DOHH2 (cell line): ENCODE results near the gene KCNIP1.

ENCODE experiments used
- H3F3A ChIP-seq: fragments of 200-600 bp; sonication (generic), shearing (Covaris generic); 2 replicates; pipeline ENCODE4 v1.6.0; 2016; ENCODE audit warnings: antibody characterized with exemption, mild to moderate bottlenecking; ENCODE audit not compliant: control insufficient read depth, insufficient read depth
- H3K27ac ChIP-seq: fragments of 200-600 bp; sonication (generic); 2 replicates; pipeline ENCODE4 v1.5.1; 2014; ENCODE audit warnings: low read depth, mild to moderate bottlenecking, low read length, moderate library complexity
- H3K27me3 ChIP-seq: fragments of 200-600 bp; sonication (generic); 2 replicates; pipeline ENCODE4 v1.6.1; 2014; ENCODE audit warnings: mild to moderate bottlenecking, low read length, mixed read lengths; ENCODE audit not compliant: control insufficient read depth
- H3K36me3 ChIP-seq: fragments of 200-600 bp; sonication (generic); 2 replicates; pipeline ENCODE4 v1.6.1; 2014; ENCODE audit warnings: mild to moderate bottlenecking, low read length, moderate library complexity, mixed read lengths; ENCODE audit not compliant: control insufficient read depth
- H3K4me1 ChIP-seq: fragments of 200-600 bp; sonication (generic); 2 replicates; pipeline ENCODE4 v1.6.1; 2014; ENCODE audit warnings: mild to moderate bottlenecking, low read length, mixed read lengths; ENCODE audit not compliant: control insufficient read depth
- H3K4me2 ChIP-seq: fragments of 200-600 bp; sonication (generic); 2 replicates; pipeline ENCODE4 v1.6.0; 2014; ENCODE audit warnings: mild to moderate bottlenecking, low read length, moderate library complexity
- H3K4me3 ChIP-seq: fragments of 200-600 bp; sonication (generic); 2 replicates; pipeline ENCODE4 v1.5.1; 2014; ENCODE audit warnings: mild to moderate bottlenecking, low read length, mixed read lengths
- H3K79me2 ChIP-seq: fragments of 200-600 bp; sonication (generic); 2 replicates; pipeline ENCODE4 v1.6.1; 2014; ENCODE audit warnings: mild to moderate bottlenecking, low read length, mixed read lengths; ENCODE audit not compliant: control insufficient read depth
- H3K9me2 ChIP-seq: fragments of 200-600 bp; sonication (generic); replicated peaks from 2 replicates; pipeline ENCODE4 v1.6.1; 2014; ENCODE audit warnings: mild to moderate bottlenecking, low read length, mixed read lengths; ENCODE audit not compliant: control insufficient read depth
- H3K9me3 ChIP-seq: fragments of 200-600 bp; sonication (generic); 2 replicates; pipeline ENCODE4 v1.6.1; 2014; ENCODE audit warnings: antibody characterized with exemption, low read length, mixed read lengths; ENCODE audit not compliant: control insufficient read depth, insufficient read depth
- H4K20me1 ChIP-seq: fragments of 200-600 bp; sonication (generic); 2 replicates; pipeline ENCODE4 v1.6.0; 2014; ENCODE audit warnings: low read depth, mild to moderate bottlenecking, antibody characterized with exemption, low read length, moderate library complexity; ENCODE audit not compliant: control insufficient read depth, insufficient read depth
- EZH2phosphoT487 ChIP-seq: fragments of 200-600 bp; sonication (generic); IDR thresholded peaks from 2 replicates; pipeline ENCODE4 v1.6.1; 2017; ENCODE audit warnings: borderline replicate concordance, mild to moderate bottlenecking, antibody characterized with exemption, low read length, moderate library complexity, mixed read lengths
- TF ChIP-seq, protein P1 (sequence below): fragments of 200-600 bp; sonication (generic); IDR thresholded peaks from one replicate; pipeline ENCODE4 v1.5.1; 2014; ENCODE audit warnings: antibody characterized with exemption, mild to moderate bottlenecking, low read depth, low read length; ENCODE audit not compliant: poor library complexity, severe bottlenecking

The KCNIP1 gene

DNA sequence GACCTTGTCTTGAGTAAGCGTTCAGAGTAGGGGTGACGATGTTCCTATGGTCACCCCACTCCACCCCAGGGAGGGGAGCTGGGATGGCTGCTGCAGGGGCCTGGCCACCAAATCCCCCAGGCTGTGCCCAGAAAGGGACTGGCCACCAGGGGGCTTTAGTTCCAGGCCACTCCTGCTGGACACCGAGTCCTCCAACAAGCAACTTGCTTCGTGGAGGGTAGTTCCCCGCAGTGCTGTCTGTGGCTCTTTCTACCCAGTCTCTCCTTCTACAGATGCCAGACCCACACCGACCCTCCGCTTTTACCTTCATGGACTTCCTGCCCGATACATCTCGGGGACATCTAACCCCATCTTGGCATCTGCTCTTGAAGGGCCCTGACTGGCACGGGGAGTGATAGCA is 244.0 kb downstream of the KCNIP1 start:
- TF ChIP-seq, protein P1, sequence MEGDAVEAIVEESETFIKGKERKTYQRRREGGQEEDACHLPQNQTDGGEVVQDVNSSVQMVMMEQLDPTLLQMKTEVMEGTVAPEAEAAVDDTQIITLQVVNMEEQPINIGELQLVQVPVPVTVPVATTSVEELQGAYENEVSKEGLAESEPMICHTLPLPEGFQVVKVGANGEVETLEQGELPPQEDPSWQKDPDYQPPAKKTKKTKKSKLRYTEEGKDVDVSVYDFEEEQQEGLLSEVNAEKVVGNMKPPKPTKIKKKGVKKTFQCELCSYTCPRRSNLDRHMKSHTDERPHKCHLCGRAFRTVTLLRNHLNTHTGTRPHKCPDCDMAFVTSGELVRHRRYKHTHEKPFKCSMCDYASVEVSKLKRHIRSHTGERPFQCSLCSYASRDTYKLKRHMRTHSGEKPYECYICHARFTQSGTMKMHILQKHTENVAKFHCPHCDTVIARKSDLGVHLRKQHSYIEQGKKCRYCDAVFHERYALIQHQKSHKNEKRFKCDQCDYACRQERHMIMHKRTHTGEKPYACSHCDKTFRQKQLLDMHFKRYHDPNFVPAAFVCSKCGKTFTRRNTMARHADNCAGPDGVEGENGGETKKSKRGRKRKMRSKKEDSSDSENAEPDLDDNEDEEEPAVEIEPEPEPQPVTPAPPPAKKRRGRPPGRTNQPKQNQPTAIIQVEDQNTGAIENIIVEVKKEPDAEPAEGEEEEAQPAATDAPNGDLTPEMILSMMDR, result no peak
- TF ChIP-seq EZH2phosphoT487, result no peak
- H3K79me2 ChIP-seq, result no peaks in the 10 kb centered on the region

DNA sequence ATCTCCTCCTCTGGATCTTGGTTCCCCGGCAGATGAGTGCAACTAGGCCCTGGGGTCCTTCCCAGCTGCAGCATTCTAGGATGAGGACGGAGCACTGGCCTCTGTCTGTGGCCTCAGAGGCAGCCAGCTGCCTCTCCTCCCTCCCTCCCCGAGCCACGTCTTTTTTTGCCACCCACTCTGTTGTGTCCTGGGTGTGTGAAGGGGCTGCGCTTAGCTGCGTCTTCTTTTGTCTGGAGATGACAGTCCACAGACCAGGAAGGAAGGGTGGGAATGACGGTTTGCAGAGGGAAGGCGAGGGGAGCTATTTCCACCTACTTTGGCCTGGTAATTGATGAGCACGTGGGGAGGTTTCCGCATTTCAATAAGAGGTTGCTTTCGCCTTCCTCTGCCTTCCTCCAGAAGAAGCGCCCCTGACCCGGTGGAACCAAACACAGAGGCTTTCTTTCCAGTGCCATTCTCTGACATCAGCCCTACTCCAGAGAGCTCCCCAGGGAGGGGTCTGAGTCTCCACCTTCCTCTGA is 245.2 kb downstream of the KCNIP1 start:
- Histone ChIP-seq H3F3A (no peaks in the 10 kb centered on the region), H3K79me2 (no peaks in the 10 kb centered on the region), H3K27me3 (peaks cover 3% of the 10 kb centered on the region; the same call in 1 of the 2 replicates), H3K9me3 (no peaks in the 10 kb centered on the region), H3K36me3 (no peaks in the 10 kb centered on the region), H4K20me1 (no peaks in the 10 kb centered on the region), H3K9me2 (no peaks in the 10 kb centered on the region), H3K4me2 (no peak overlapping the region), H3K4me1 (no peaks in the 10 kb centered on the region), H3K4me3 (no peak overlapping the region), H3K27ac (no peak overlapping the region)
- TF ChIP-seq, protein P1, result no peak
- TF ChIP-seq EZH2phosphoT487, result no peak

More for the DNA sequence above, 244.0 kb downstream of the KCNIP1 start:
- H3K9me3 ChIP-seq, result no peaks in the 10 kb centered on the region
- H3K4me2 ChIP-seq, result no peak overlapping the region
- no peaks in the 10 kb centered on the region for H3F3A ChIP-seq
- no peaks in the 10 kb centered on the region for H4K20me1 ChIP-seq
- no peaks in the 10 kb centered on the region for H3K9me2 ChIP-seq
- peaks cover 3% of the 10 kb centered on the region; the same call in 1 of the 2 replicates for H3K27me3 ChIP-seq
- H3K36me3 ChIP-seq, result no peaks in the 10 kb centered on the region
- no peak overlapping the region for H3K27ac ChIP-seq
- no peak overlapping the region for H3K4me3 ChIP-seq
- H3K4me1 ChIP-seq, result no peaks in the 10 kb centered on the region

- no peak for TF ChIP-seq EZH2phosphoT487
- TF ChIP-seq, protein P1, result no peak
- no peaks in the 10 kb centered on the region for H3K79me2 ChIP-seq
- no peak overlapping the region for H3K4me2 ChIP-seq
- no peaks in the 10 kb centered on the region for H3K4me1 ChIP-seq
- H3F3A ChIP-seq, result no peaks in the 10 kb centered on the region
- H3K36me3 ChIP-seq, result no peaks in the 10 kb centered on the region
- H3K27me3 ChIP-seq, result peaks cover 3% of the 10 kb centered on the region; the same call in 1 of the 2 replicates
- H3K9me3 ChIP-seq, result no peaks in the 10 kb centered on the region
- H3K9me2 ChIP-seq, result no peaks in the 10 kb centered on the region
- no peak overlapping the region for H3K4me3 ChIP-seq
- no peaks in the 10 kb centered on the region for H4K20me1 ChIP-seq
- H3K27ac ChIP-seq, result no peak overlapping the region
Observed at GRCh38 chr5:170749911-170750431, 246.2 kb downstream of the KCNIP1 start.
